ENCODE measurements around the gene FAM153A.
"Not testable (repeated sequence)": the region's sequence is repeated elsewhere in the genome, so short reads cannot be mapped to it uniquely, and the experiment has no call there.

FAM153A gene

DNA sequence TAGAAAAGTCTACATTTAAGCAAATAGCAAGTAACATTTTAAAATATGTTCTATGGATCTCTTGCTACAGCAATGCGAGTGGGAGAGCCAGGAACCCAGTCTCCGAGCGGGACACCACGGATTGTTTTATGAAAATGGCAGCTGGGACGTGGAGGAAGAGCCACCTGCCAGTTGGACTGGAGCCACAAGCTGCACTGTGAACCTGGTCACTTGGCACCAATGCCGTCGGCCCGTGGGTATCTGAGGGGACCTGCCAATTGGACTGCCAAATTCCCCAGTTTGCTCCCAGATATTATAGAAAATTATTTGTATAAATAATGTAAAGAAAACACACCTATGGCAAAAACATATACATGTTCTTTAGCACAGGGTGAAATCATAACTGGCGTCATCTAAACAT is 10.6 kb upstream of the FAM153A start:
- H3K9me3 ChIP-seq; H3K4me3 ChIP-seq; H3K27me3 ChIP-seq (ENCODE audit: low read depth); H3K4me1 ChIP-seq; DNase-seq (ENCODE audit: low spot score in 2 of 2); H3K36me3 ChIP-seq (replicated peaks); in situ Hi-C loops (cut with MboI; ENCODE audit: low sequenced_read_pairs): not testable (repeated sequence)

GRCh38 chr5:177791649-177792048 is 8.9 kb upstream of the FAM153A start:
- H3K4me1 ChIP-seq; H3K27me3 ChIP-seq (ENCODE audit: low read depth); H3K4me3 ChIP-seq; DNase-seq (ENCODE audit: low spot score in 2 of 2); H3K9me3 ChIP-seq; H3K36me3 ChIP-seq (replicated peaks); in situ Hi-C loops (cut with MboI; ENCODE audit: low sequenced_read_pairs): not testable (repeated sequence)

DNA sequence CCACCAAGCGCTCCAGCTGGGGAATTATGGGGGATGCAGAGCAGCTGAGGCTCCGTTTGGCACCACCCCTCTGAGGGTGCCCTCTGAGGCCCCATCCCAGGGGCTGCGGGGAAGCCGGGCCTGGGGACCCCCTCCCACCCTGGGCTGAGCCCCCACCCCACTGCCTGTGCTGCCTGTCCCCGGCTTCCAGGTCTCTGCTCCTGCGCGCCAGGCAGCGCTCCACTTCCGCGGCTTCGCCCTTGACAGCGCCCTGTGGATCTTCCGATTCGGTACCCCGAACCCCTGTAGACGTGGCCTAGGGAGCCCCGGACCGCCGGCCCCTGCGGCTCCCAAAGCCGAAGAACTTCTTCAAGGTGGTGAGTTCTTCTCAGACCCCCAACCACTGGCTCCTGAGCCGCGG is 530 bp downstream of the FAM153A start:
- DNase-seq (ENCODE audit: low spot score in 2 of 2); in situ Hi-C loops (cut with MboI; ENCODE audit: low sequenced_read_pairs): not testable (repeated sequence)

DNA sequence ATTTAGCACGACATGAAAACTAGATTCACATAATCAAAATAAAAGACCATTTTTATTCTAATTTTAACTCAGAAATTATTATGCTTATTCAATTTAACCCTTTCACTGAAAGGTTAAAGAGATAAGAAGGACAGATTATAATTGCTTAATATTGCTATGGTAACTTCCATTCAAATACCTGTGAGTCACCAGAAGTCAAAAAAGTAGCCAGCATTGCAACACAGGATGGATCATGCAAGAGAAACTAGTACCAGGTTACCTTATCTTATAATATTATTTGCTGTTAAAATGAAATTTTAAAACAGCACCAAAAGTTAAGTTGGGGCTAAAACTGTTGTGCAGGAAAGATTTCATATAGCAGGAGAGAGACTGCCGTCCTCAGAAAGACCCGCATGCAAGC is 11.5 kb downstream of the FAM153A start:
- H3K4me1 ChIP-seq; H3K27me3 ChIP-seq (ENCODE audit: low read depth); H3K4me3 ChIP-seq; DNase-seq (ENCODE audit: low spot score in 2 of 2); in situ Hi-C loops (cut with MboI; ENCODE audit: low sequenced_read_pairs); H3K9me3 ChIP-seq; H3K36me3 ChIP-seq (replicated peaks): not testable (repeated sequence)

More for the DNA sequence above, 530 bp downstream of the FAM153A start:
- H3K4me1 ChIP-seq; H3K9me3 ChIP-seq; H3K36me3 ChIP-seq (replicated peaks); H3K27me3 ChIP-seq (ENCODE audit: low read depth); H3K4me3 ChIP-seq: not testable (repeated sequence)

DNA sequence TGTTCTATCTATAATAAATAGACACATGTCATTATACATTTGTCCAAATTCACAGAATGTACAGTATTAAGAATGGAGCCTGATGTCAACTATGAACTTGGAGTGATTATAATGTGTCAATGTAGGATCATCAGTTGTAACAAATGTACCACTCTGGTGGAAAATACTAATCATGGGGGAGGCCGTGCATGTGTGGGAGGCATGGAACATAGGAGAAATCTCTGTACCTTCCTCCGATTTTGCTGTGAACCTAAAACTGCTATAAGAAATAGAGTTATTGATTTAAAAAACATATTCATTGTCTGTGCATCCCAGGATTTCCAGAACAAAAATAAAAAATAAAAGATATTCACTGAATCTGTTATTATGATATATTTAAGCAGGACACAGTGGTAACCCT is 12.1 kb downstream of the FAM153A start:
- in situ Hi-C loops (cut with MboI; ENCODE audit: low sequenced_read_pairs); DNase-seq (ENCODE audit: low spot score in 2 of 2); H3K4me1 ChIP-seq; H3K4me3 ChIP-seq; H3K9me3 ChIP-seq; H3K27me3 ChIP-seq (ENCODE audit: low read depth); H3K36me3 ChIP-seq (replicated peaks): not testable (repeated sequence)

- DNase-seq (ENCODE audit: low spot score in 2 of 2); H3K4me3 ChIP-seq; in situ Hi-C loops (cut with MboI; ENCODE audit: low sequenced_read_pairs); H3K36me3 ChIP-seq (replicated peaks); H3K9me3 ChIP-seq; H3K27me3 ChIP-seq (ENCODE audit: low read depth); H3K4me1 ChIP-seq: not testable (repeated sequence)
Measured at GRCh38 chr5:177763737-177764508, 18.8 kb downstream of the FAM153A start.

DNA sequence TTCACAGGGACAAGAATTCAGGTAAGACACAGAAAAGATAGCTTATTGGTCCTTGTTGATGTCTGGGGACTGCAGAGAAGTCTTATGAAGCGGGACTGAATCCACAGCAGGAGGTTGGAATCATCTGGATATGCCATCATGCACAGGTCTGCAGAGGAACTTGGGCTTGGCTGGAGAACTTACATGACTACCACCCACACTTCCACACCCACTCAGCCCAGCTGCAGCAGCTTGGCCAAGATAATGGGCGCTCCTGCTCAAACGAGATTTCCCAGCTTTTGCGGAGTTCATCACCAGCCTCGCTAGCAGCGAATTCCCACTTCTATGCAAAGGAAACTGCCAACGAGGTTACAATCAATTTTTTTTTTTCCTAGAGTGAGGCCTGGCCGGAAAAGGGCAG is 21.7 kb downstream of the FAM153A start:
- H3K36me3 ChIP-seq (replicated peaks); in situ Hi-C loops (cut with MboI; ENCODE audit: low sequenced_read_pairs); H3K4me3 ChIP-seq; H3K9me3 ChIP-seq; DNase-seq (ENCODE audit: low spot score in 2 of 2); H3K27me3 ChIP-seq (ENCODE audit: low read depth); H3K4me1 ChIP-seq: not testable (repeated sequence)

- H3K9me3 ChIP-seq; H3K27me3 ChIP-seq (ENCODE audit: low read depth); H3K4me3 ChIP-seq; DNase-seq (ENCODE audit: low spot score in 2 of 2); H3K36me3 ChIP-seq (replicated peaks); in situ Hi-C loops (cut with MboI; ENCODE audit: low sequenced_read_pairs); H3K4me1 ChIP-seq: not testable (repeated sequence)
Measured at GRCh38 chr5:177747354-177747753, 35.3 kb downstream of the FAM153A start.

- not testable (repeated sequence) for H3K36me3 ChIP-seq (replicated peaks); H3K9me3 ChIP-seq; H3K4me3 ChIP-seq; H3K4me1 ChIP-seq; H3K27me3 ChIP-seq (ENCODE audit: low read depth); DNase-seq (ENCODE audit: low spot score in 2 of 2)
- in situ Hi-C loops (cut with MboI; ENCODE audit: low sequenced_read_pairs) = loop anchor here (25.0 kb wide), 1 partner anchor 1588 kb away; no protein-coding TSS in a partner anchor
Measured at GRCh38 chr5:177724858-177725257, 57.8 kb downstream of the FAM153A start.

- DNase-seq (ENCODE audit: low spot score in 2 of 2); H3K27me3 ChIP-seq (ENCODE audit: low read depth); H3K4me3 ChIP-seq; H3K36me3 ChIP-seq (replicated peaks); H3K9me3 ChIP-seq; H3K4me1 ChIP-seq: not testable (repeated sequence)
- in situ Hi-C loops (cut with MboI; ENCODE audit: low sequenced_read_pairs) = loop anchor here (25.0 kb wide), 1 partner anchor 1587 kb away; no protein-coding TSS in a partner anchor
Measured at GRCh38 chr5:177723831-177724485, 58.7 kb downstream of the FAM153A start.

DNA sequence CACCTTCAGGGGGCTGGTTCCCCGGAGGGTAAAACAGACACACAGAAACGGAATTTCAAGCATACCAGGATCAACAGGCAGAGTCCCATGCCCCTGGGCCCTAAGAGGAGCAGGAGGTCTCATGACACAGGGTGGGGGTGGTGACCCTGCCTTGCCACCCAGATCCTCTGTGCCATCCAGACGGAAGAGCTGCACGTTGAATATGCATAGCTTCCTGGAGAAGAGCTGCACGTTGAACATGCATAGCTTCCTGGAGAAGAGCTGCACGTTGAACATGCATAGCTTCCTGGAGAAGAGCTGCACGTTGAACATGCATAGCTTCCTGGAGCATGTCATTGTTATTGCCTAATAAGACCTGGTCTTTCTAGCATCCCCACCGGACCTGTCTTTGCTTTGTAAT is 59.9 kb downstream of the FAM153A start:
- H3K27me3 ChIP-seq (ENCODE audit: low read depth); H3K36me3 ChIP-seq (replicated peaks); DNase-seq (ENCODE audit: low spot score in 2 of 2); H3K4me3 ChIP-seq; H3K9me3 ChIP-seq; H3K4me1 ChIP-seq: not testable (repeated sequence)
- in situ Hi-C loops (cut with MboI; ENCODE audit: low sequenced_read_pairs) = loop anchor here (25.0 kb wide), 1 partner anchor 1586 kb away; no protein-coding TSS in a partner anchor

- H3K36me3 ChIP-seq (replicated peaks); H3K9me3 ChIP-seq; H3K27me3 ChIP-seq (ENCODE audit: low read depth); H3K4me1 ChIP-seq; H3K4me3 ChIP-seq; DNase-seq (ENCODE audit: low spot score in 2 of 2): not testable (repeated sequence)
- in situ Hi-C loops (cut with MboI; ENCODE audit: low sequenced_read_pairs) = loop anchor here (25.0 kb wide), 1 partner anchor 1583 kb away; no protein-coding TSS in a partner anchor
Measured at GRCh38 chr5:177719989-177720388, 62.7 kb downstream of the FAM153A start.

- in situ Hi-C loops (cut with MboI; ENCODE audit: low sequenced_read_pairs) = loop anchor here (25.0 kb wide), 1 partner anchor 1578 kb away; no protein-coding TSS in a partner anchor
- H3K36me3 ChIP-seq (replicated peaks); H3K4me1 ChIP-seq; H3K27me3 ChIP-seq (ENCODE audit: low read depth); DNase-seq (ENCODE audit: low spot score in 2 of 2); H3K9me3 ChIP-seq; H3K4me3 ChIP-seq: not testable (repeated sequence)
Measured at GRCh38 chr5:177715423-177715822, 67.3 kb downstream of the FAM153A start.

DNA sequence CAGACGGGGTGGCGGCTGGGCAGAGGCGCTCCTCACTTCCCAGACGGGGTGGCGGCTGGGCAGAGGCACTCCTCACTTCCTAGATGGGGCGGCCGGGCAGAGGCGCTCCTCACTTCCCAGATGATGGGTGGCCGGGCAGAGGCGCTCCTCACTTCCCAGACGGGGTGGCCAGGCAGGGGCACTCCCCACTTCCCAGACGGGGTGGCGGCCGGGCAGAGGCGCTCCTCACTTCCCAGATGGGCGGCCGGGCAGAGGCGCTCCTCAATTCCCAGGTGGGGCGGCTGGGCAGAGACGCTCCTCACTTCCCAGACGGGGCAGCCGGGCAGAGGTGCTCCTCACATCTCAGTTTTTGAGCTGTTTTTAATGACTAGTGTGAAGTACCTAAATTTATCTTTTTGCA is 86.6 kb downstream of the FAM153A start:
- in situ Hi-C loops (cut with MboI; ENCODE audit: low sequenced_read_pairs) = loop anchor here (25.0 kb wide), 1 partner anchor 1484 kb away; no protein-coding TSS in a partner anchor
- H3K4me3 ChIP-seq; DNase-seq (ENCODE audit: low spot score in 2 of 2): not testable (repeated sequence)

More for the DNA sequence above, 86.6 kb downstream of the FAM153A start:
- not testable (repeated sequence) for H3K9me3 ChIP-seq; H3K4me1 ChIP-seq; H3K27me3 ChIP-seq (ENCODE audit: low read depth); H3K36me3 ChIP-seq (replicated peaks)
